Stomach (tissue), 4 donors: ENCODE results near the gene RPL39L.

Experiments
- CTCF ChIP-seq, 7 experiments: fragments of 450-650 bp in 4 of 7; fragments of 200-600 bp in 3 of 7; sonication (generic) in 3 of 7; IDR thresholded peaks; one replicate each; pipeline ENCODE4 v1.5.1; 2016 to 2019; ENCODE audit warnings: antibody characterized with exemption in 7 of 7, control low read depth in 2 of 7, mild to moderate bottlenecking in 1 of 7
- POLR2A ChIP-seq, 4 donors: fragments of 450-650 bp; IDR thresholded peaks; one replicate each; pipeline ENCODE4 v1.6.1; 2016; ENCODE audit warnings: antibody characterized with exemption in 4 of 4, control low read depth in 2 of 4, mild to moderate bottlenecking in 1 of 4, moderate library complexity in 1 of 4

GRCh38 chr3:187084580-187084979 is 54.7 kb downstream of the RPL39L start:
- no peak for TF ChIP-seq CTCF (IDR thresholded peaks at IDR 0.05)
- TF ChIP-seq POLR2A (IDR thresholded peaks at IDR 0.05), result no peak
